SJCRH30 (cell line): ENCODE measurements around the gene ADIPOR2. TPM values are rescaled to one million over a fixed set of nuclear protein-coding genes. Genes with fewer than 3 reads are reported as not detected.
"Not testable (repeated sequence)": the region's sequence is repeated elsewhere in the genome, so short reads cannot be mapped to it uniquely, and the experiment has no call there.

Source experiments
- DNase-seq, 2 experiments: peaks; one replicate each; pipeline ENCODE4 v3.0.0-alpha.2; 2015 to 2020
- H3K27ac ChIP-seq: fragments of 250-450 bp; sonication (Bioruptor Pico); 2 replicates; pipeline ENCODE4 v1.5.1; 2020; ENCODE audit warnings: mild to moderate bottlenecking, moderate library complexity
- H3K27me3 ChIP-seq: fragments of 250-450 bp; sonication (Bioruptor Pico); 2 replicates; pipeline ENCODE4 v1.5.1; 2020; ENCODE audit warnings: mild to moderate bottlenecking, moderate library complexity
- H3K36me3 ChIP-seq: fragments of 250-450 bp; sonication (Bioruptor Pico); 2 replicates; pipeline ENCODE4 v1.5.1; 2020; ENCODE audit warnings: mild to moderate bottlenecking, moderate library complexity
- H3K4me1 ChIP-seq: fragments of 250-450 bp; sonication (Bioruptor Pico); 2 replicates; pipeline ENCODE4 v1.5.1; 2020; ENCODE audit warnings: mild to moderate bottlenecking, moderate library complexity
- H3K4me3 ChIP-seq: fragments of 250-450 bp; sonication (Bioruptor Pico); 2 replicates; pipeline ENCODE4 v1.5.1; 2020; ENCODE audit warnings: mild to moderate bottlenecking, moderate library complexity
- H3K9me3 ChIP-seq: fragments of 250-450 bp; sonication (Bioruptor Pico); replicated peaks from 2 replicates; pipeline ENCODE4 v1.5.1; 2020; ENCODE audit warnings: mild to moderate bottlenecking, moderate library complexity
- total RNA-seq: library from RNA; depleted of rRNA; stranded (reverse); fragments of >200 nt; shearing (Covaris generic); gene quantifications from 2 replicates; pipeline ENCODE4 v1.2.3, GENCODE V29; 2014

Gene ADIPOR2
- total RNA-seq, 1 experiment from 2014 or later = 62.5 TPM

- Histone ChIP-seq H3K4me3 (no peak overlapping the region), H3K36me3 (peaks cover 22% of the 10 kb centered on the region), H3K9me3 (no peaks in the 10 kb centered on the region; the same call in 1 of the 2 replicates), H3K4me1 (no peaks in the 10 kb centered on the region; the same call in none of the 2 replicates), H3K27me3 (no peaks in the 10 kb centered on the region), H3K27ac (no peak overlapping the region)
- no peak for DNase-seq
These were observed 15.7 kb downstream of the ADIPOR2 start for GRCh38 chr12:1706632-1706980.

- H3K27ac ChIP-seq = no peak overlapping the region
- peaks cover 22% of the 10 kb centered on the region for H3K36me3 ChIP-seq
- no peaks in the 10 kb centered on the region; the same call in 1 of the 2 replicates for H3K9me3 ChIP-seq
- H3K4me1 ChIP-seq = no peaks in the 10 kb centered on the region; the same call in none of the 2 replicates
- DNase-seq = no peak
- no peaks in the 10 kb centered on the region for H3K27me3 ChIP-seq
- no peak overlapping the region for H3K4me3 ChIP-seq
These were observed 16.2 kb downstream of the ADIPOR2 start for GRCh38 chr12:1707051-1707450.

- H3K27ac ChIP-seq, H3K4me3 ChIP-seq, H3K27me3 ChIP-seq, H3K4me1 ChIP-seq, DNase-seq, H3K9me3 ChIP-seq: not testable (repeated sequence)
- peaks cover 28% of the 10 kb centered on the region for H3K36me3 ChIP-seq
These were observed 19.1 kb downstream of the ADIPOR2 start for GRCh38 chr12:1709968-1710367.

GRCh38 chr12:1710870-1711269 lies 20.0 kb downstream of the ADIPOR2 start:
- H3K4me3 ChIP-seq, H3K27ac ChIP-seq, H3K4me1 ChIP-seq, H3K9me3 ChIP-seq, H3K27me3 ChIP-seq, DNase-seq: not testable (repeated sequence)
- peaks cover 23% of the 10 kb centered on the region for H3K36me3 ChIP-seq

GRCh38 chr12:1711536-1712211 lies 20.8 kb downstream of the ADIPOR2 start:
- not testable (repeated sequence) for H3K4me3 ChIP-seq, H3K27me3 ChIP-seq, H3K4me1 ChIP-seq, H3K9me3 ChIP-seq
- Histone ChIP-seq H3K27ac (peak overlapping the region; percentile 15; the same call in 1 of the 2 replicates), H3K36me3 (peaks cover 21% of the 10 kb centered on the region)
- peak; percentile 26 to 38 for DNase-seq

GRCh38 chr12:1712305-1712704 lies 21.4 kb downstream of the ADIPOR2 start:
- not testable (repeated sequence) for H3K27ac ChIP-seq, DNase-seq, H3K9me3 ChIP-seq, H3K4me3 ChIP-seq, H3K27me3 ChIP-seq, H3K4me1 ChIP-seq
- peaks cover 21% of the 10 kb centered on the region for H3K36me3 ChIP-seq

GRCh38 chr12:1712852-1713251 lies 22.0 kb downstream of the ADIPOR2 start:
- H3K27ac ChIP-seq, DNase-seq, H3K4me3 ChIP-seq, H3K9me3 ChIP-seq, H3K27me3 ChIP-seq, H3K4me1 ChIP-seq: not testable (repeated sequence)
- H3K36me3 ChIP-seq = peaks cover 21% of the 10 kb centered on the region

GRCh38 chr12:1713783-1714348 lies 23.0 kb downstream of the ADIPOR2 start:
- not testable (repeated sequence) for H3K4me3 ChIP-seq, H3K27me3 ChIP-seq, H3K4me1 ChIP-seq, H3K27ac ChIP-seq, H3K9me3 ChIP-seq, DNase-seq
- peaks cover 19% of the 10 kb centered on the region for H3K36me3 ChIP-seq

GRCh38 chr12:1715459-1715858 lies 24.6 kb downstream of the ADIPOR2 start:
- not testable (repeated sequence) for H3K27me3 ChIP-seq, H3K4me1 ChIP-seq, H3K9me3 ChIP-seq, H3K4me3 ChIP-seq, H3K27ac ChIP-seq
- peaks cover 11% of the 10 kb centered on the region; the same call in 1 of the 2 replicates for H3K36me3 ChIP-seq
- DNase-seq = peak; percentile 19 to 20

- no peak overlapping the region for H3K27ac ChIP-seq
- peaks cover 6% of the 10 kb centered on the region; the same call in 1 of the 2 replicates for H3K9me3 ChIP-seq
- no peak overlapping the region for H3K4me3 ChIP-seq
- no peaks in the 10 kb centered on the region for H3K4me1 ChIP-seq
- no peak for DNase-seq
- H3K36me3 ChIP-seq = peaks cover 11% of the 10 kb centered on the region; the same call in 1 of the 2 replicates
- H3K27me3 ChIP-seq = no peaks in the 10 kb centered on the region
These were observed 25.5 kb downstream of the ADIPOR2 start for GRCh38 chr12:1716215-1716862.

- DNase-seq = no peak
- H3K36me3 ChIP-seq = peaks cover 11% of the 10 kb centered on the region; the same call in 1 of the 2 replicates
- H3K4me3 ChIP-seq = no peak overlapping the region
- H3K4me1 ChIP-seq = no peaks in the 10 kb centered on the region
- peaks cover 6% of the 10 kb centered on the region; the same call in 1 of the 2 replicates for H3K9me3 ChIP-seq
- H3K27ac ChIP-seq = no peak overlapping the region
- H3K27me3 ChIP-seq = no peaks in the 10 kb centered on the region
These were observed 26.0 kb downstream of the ADIPOR2 start for GRCh38 chr12:1716911-1717310.

GRCh38 chr12:1719139-1719538 lies 28.3 kb downstream of the ADIPOR2 start:
- Histone ChIP-seq H3K4me3 (no peak overlapping the region), H3K27me3 (no peaks in the 10 kb centered on the region), H3K27ac (no peak overlapping the region), H3K4me1 (no peaks in the 10 kb centered on the region), H3K9me3 (no peaks in the 10 kb centered on the region), H3K36me3 (peaks cover 6% of the 10 kb centered on the region; the same call in 1 of the 2 replicates)
- no peak for DNase-seq

GRCh38 chr12:1720494-1720893 lies 29.6 kb downstream of the ADIPOR2 start:
- Histone ChIP-seq H3K27me3 (no peaks in the 10 kb centered on the region), H3K4me1 (no peaks in the 10 kb centered on the region), H3K4me3 (no peak overlapping the region), H3K27ac (no peak overlapping the region), H3K9me3 (no peaks in the 10 kb centered on the region), H3K36me3 (no peaks in the 10 kb centered on the region)
- peak in 1 of 2 experiments; percentile 14 for DNase-seq

- Histone ChIP-seq H3K4me3 (no peak overlapping the region), H3K27ac (no peak overlapping the region), H3K36me3 (no peaks in the 10 kb centered on the region), H3K27me3 (no peaks in the 10 kb centered on the region), H3K4me1 (no peaks in the 10 kb centered on the region), H3K9me3 (no peaks in the 10 kb centered on the region)
- no peak for DNase-seq
These were observed 32.9 kb downstream of the ADIPOR2 start for GRCh38 chr12:1723721-1724120.

- Histone ChIP-seq H3K4me1 (no peaks in the 10 kb centered on the region), H3K9me3 (no peaks in the 10 kb centered on the region), H3K4me3 (no peak overlapping the region), H3K36me3 (no peaks in the 10 kb centered on the region), H3K27ac (no peak overlapping the region), H3K27me3 (no peaks in the 10 kb centered on the region)
- DNase-seq = no peak
These were observed 33.4 kb downstream of the ADIPOR2 start for GRCh38 chr12:1724250-1724649.
